GM12878 (cell line): ENCODE measurements around the gene PRR12. TPM values are rescaled to one million over a fixed set of nuclear protein-coding genes. Genes with fewer than 3 reads are reported as not detected.

Experiments
- CBX3 ChIP-seq: fragments of 200-600 bp; sonication (generic); IDR thresholded peaks from 2 replicates; pipeline ENCODE4 v1.6.1; 2016; ENCODE audit warnings: low read depth, borderline replicate concordance
- E2F4 ChIP-seq: IDR thresholded peaks from 2 replicates; pipeline ENCODE4 v1.6.1; 2012; ENCODE audit warnings: low read depth, low read length, improper control_type of control experiment
- EZH2 ChIP-seq: IDR thresholded peaks from 2 replicates; pipeline ENCODE4 v1.6.1; 2012; ENCODE audit warnings: low read depth, mild to moderate bottlenecking, control low read depth, inconsistent platforms, low read length, borderline replicate concordance; ENCODE audit not compliant: control insufficient read depth
- GABPA ChIP-seq: IDR thresholded peaks from 2 replicates; pipeline ENCODE4 v1.6.1; 2014; ENCODE audit warnings: antibody characterized with exemption, low read depth, mild to moderate bottlenecking, inconsistent platforms
- IRF5 ChIP-seq: fragments of 450-650 bp; IDR thresholded peaks from 2 replicates; pipeline ENCODE4 v1.6.1; 2017; ENCODE audit warnings: borderline replicate concordance
- NFYB ChIP-seq: IDR thresholded peaks from 2 replicates; pipeline ENCODE4 v1.6.1; 2011; ENCODE audit warnings: low read depth, mild to moderate bottlenecking, low read length, improper control_type of control experiment, moderate library complexity; ENCODE audit not compliant: insufficient read depth
- NR2F1 ChIP-seq: fragments of 450-650 bp; conservative IDR thresholded peaks from 2 replicates; pipeline ENCODE4 v1.6.1; 2017; ENCODE audit warnings: mild to moderate bottlenecking
- NRF1 ChIP-seq: conservative IDR thresholded peaks from 2 replicates; pipeline ENCODE4 v1.6.1; 2011; ENCODE audit warnings: mild to moderate bottlenecking, low read depth, low read length, improper control_type of control experiment
- PAX5 ChIP-seq: IDR thresholded peaks from 2 replicates; pipeline ENCODE4 v1.6.1; 2011; ENCODE audit warnings: low read depth, low read length, borderline replicate concordance
- POLR2AphosphoS2 ChIP-seq: IDR thresholded peaks from 2 replicates; pipeline ENCODE4 v1.6.1; 2011; ENCODE audit warnings: low read depth, mild to moderate bottlenecking, low read length, improper control_type of control experiment, moderate library complexity
- PRDM15 ChIP-seq: fragments of 450-650 bp; formaldehyde crosslinking; IDR thresholded peaks from 2 replicates; pipeline ENCODE4 v1.4.0; 2020; ENCODE audit warnings: mild to moderate bottlenecking, moderate library complexity
- RFX5 ChIP-seq: IDR thresholded peaks from 2 replicates; pipeline ENCODE4 v1.6.1; 2011; ENCODE audit warnings: low read depth, low read length, improper control_type of control experiment
- SKIL ChIP-seq: fragments of 450-650 bp; IDR thresholded peaks from 2 replicates; pipeline ENCODE4 v1.6.1; 2017; ENCODE audit warnings: mild to moderate bottlenecking, low read depth, inconsistent platforms; ENCODE audit not compliant: poor library complexity, severe bottlenecking
- SRF ChIP-seq, 2 experiments: IDR thresholded peaks; 2 replicates each; pipeline ENCODE4 v1.6.1; 2011; ENCODE audit warnings: low read depth in 2 of 2, low read length in 2 of 2, mild to moderate bottlenecking in 1 of 2, moderate library complexity in 1 of 2
- ZBTB40 ChIP-seq: fragments of 450-650 bp; IDR thresholded peaks from 2 replicates; pipeline ENCODE4 v1.6.1; 2016; ENCODE audit warnings: mild to moderate bottlenecking, moderate library complexity, borderline replicate concordance
- polyA plus RNA-seq, 11 experiments: library from polyadenylated mRNA; depleted of rRNA in 4 of 11; unstranded in 6 of 11; stranded (reverse) in 5 of 11; fragments of >200 nt; fragmentation: Nextera tagmentation in 4 of 11; fragmentation: Illumina TruSeq in 1 of 11; extraction: Ambion mirVana in 4 of 11; extraction: Trizol in 1 of 11; gene quantifications; 1 replicate in 1 of 11; 2 replicates in 10 of 11; pipeline versions ENCODE4 v1.2.1 to v1.2.3, GENCODE V29; 2011 to 2016; ENCODE audit warnings: inconsistent platforms in 2 of 11, missing spikeins in 2 of 11, low read depth in 1 of 11
- total RNA-seq, 4 experiments: library from RNA; depleted of rRNA in 3 of 4; stranded (reverse); fragments of >200 nt in 3 of 4; fragmentation: Illumina TruSeq in 1 of 4; extraction: Trizol in 1 of 4; gene quantifications; 2 replicates each; pipeline versions ENCODE4 v1.2.1 to v1.2.3, GENCODE V29; 2013 to 2021

PRR12 gene
- total and polyA plus RNA-seq, 10 of the 15 experiments (the other 5 are each of a cell fraction or from before 2014, with no cell fraction given) = 0.02 to 25.3 (median 1.6) TPM

GRCh38 chr19:49590071-49590970 is 661 bp upstream of the PRR12 start (continued):
- TF ChIP-seq PAX5 (no peak), ZBTB40 (peak; percentile 53; the same call in 1 of the 2 replicates), E2F4 (no peak; the same call in 1 of the 2 replicates), NR2F1 (no peak), RFX5 (no peak), PRDM15 (CRISPR knock-in tag) (no peak), IRF5 (no peak), NRF1 (no peak), SRF (IDR thresholded peaks at IDR 0.05; ENCODE audit: low read depth in 2 of 2, low read length in 2 of 2) (no peak), SKIL (no peak), NFYB (peak; percentile 66; the same call in 1 of the 2 replicates), EZH2 (no peak), CBX3 (no peak), POLR2AphosphoS2 (no peak), GABPA (no peak)
